ENCODE measurements around the gene TRAF3IP3.
A peak's percentile ranks its signal among the peaks of the same experiment; 100 is the strongest.

The TRAF3IP3 gene

DNA sequence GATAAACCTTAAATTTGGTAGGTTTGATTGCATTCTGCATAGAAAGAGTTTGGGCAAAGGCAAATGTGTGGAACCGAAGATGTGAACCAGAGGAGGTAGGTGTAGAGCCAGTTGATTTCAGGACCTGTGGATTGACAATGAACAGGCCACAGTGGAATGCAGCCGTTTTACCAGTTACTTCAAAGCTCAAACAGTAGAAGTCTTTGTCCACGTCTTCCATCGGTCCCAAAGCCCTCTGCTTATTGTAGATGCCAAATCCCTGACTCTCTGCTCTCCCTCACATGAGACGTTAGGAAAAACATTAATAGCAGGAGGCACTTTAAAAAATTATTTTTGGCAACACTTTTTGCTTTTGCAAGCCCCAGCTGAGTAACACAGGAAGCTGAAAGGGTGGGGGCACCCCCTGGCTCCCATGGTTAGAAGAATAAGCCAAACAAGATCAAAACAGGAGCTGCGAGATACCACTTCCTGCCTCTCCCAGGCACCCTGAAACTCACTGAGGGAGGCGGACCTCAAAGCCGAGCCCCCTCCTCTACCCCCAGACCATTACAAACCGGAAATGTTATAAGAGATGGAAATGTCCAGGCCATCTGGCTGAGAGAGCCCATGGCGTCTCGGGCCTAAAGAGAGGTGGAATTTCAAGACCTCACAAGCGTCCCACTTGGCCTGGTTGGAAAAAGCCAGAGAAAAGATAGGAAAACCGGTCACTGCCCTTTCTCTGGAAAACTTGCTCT, 13.5 kb downstream of the TRAF3IP3 start:
- TF ChIP-seq GATA3 (IDR thresholded peaks at IDR 0.05; ENCODE audit: low read depth, low read length) (no peak), GATA2 (IDR thresholded peaks at IDR 0.05; ENCODE audit: low read depth, low read length) (no peak)

DNA sequence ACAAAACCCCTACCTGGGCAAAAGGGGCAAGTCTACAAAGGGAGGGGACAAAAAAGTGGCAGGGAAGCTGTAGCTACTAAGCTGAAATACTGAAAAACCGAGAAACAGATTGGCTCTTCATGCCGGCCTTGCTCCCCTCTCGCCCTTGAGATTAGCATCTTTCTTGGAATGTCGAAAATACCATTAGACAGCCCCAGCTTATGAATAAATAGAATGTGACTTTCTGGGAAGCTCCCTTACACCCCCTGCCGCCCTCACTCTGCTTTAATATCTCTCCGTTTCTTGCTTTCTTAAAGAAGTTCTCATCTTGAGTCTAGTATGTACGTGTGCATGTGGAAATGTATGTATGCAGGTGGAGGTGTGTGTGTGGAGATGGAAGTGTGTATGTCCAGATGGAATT, 14.1 kb downstream of the TRAF3IP3 start:
- TF ChIP-seq GATA2 (IDR thresholded peaks at IDR 0.05; ENCODE audit: low read depth, low read length) (no peak), GATA3 (IDR thresholded peaks at IDR 0.05; ENCODE audit: low read depth, low read length) (no peak)

DNA sequence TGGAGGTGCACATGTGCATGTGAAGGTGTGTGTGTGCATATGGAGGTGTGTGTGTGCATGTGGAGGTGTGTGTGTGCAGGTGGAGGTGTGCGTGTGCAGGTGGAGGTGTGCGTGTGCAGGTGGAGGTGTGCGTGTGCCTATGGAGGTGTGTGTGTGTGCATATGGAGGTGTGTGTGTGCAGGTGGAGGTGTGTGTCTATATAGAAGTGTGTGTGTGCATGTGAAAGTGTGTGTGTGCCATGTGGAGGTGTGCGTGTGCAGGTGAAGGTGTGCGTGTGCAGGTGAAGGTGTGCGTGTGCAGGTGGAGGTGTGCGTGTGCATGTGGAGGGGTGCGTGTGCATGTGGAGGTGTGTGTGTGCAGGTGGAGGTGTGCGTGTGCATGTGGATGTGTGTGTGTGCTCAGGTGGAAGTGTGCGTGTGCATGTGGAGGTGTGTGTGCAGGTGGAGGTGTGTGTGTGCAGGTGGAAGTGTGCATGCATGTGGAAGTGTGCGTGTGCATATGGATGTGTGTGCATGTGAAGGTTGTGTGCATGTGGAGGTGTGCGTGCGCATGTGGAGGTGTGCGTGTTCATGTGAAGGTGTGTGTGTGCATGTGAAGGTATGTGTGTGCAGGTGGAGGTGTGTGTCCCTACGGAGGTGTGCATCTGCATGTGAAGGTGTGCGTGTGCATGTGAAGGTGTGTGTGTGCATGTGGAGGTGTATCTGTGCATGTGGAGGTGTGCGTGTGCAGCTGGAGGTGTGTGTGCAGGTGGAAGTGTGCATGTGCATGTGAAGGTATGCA, 15.0 kb downstream of the TRAF3IP3 start:
- no peak for TF ChIP-seq GATA2 (IDR thresholded peaks at IDR 0.05; ENCODE audit: low read depth, low read length)
- TF ChIP-seq GATA3 (IDR thresholded peaks at IDR 0.05; ENCODE audit: low read depth, low read length) = no peak

DNA sequence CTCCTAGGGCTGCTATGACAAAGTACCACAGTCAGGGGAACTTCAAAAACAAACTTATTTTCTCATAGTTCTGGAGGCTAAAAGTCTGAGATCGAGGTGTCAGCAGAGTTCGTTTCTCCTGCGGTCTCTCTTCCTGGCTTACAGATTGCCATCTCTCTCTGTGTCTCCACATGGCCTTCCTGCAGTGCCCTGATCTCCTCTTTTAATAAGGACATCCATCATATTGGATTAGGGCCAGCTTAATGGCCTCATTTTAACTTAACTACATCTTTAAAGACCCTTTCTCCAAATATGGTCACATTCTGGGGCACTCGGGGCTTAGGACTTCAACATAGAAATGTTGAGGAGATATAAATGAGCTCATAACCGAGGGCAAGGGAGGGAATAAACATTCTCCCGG, 16.3 kb downstream of the TRAF3IP3 start:
- TF ChIP-seq GATA3 (IDR thresholded peaks at IDR 0.05; ENCODE audit: low read depth, low read length) (peak; percentile 67; the same call in 1 of the 2 replicates), GATA2 (IDR thresholded peaks at IDR 0.05; ENCODE audit: low read depth, low read length) (peak; percentile 95)

DNA sequence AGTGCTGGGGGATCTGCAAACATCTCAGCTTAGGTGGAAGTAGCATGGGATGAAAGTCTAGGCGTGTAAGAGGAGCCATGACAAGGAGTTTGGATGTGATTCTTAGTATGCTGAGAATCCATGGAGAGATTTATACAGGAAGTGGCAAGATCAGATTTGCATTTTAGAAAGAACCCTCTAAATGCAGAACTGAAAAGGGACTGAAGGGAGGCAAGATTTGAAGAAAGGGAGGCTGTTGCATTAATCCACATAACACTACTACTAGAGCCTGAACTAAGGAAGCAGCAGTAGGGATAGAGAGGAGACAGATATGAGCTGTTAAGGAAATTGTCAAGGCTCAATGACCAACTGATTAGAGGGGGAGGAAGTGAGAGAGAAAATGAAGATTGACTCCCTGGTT, 18.7 kb downstream of the TRAF3IP3 start:
- TF ChIP-seq GATA2 (IDR thresholded peaks at IDR 0.05; ENCODE audit: low read depth, low read length) (no peak), GATA3 (IDR thresholded peaks at IDR 0.05; ENCODE audit: low read depth, low read length) (no peak)

DNA sequence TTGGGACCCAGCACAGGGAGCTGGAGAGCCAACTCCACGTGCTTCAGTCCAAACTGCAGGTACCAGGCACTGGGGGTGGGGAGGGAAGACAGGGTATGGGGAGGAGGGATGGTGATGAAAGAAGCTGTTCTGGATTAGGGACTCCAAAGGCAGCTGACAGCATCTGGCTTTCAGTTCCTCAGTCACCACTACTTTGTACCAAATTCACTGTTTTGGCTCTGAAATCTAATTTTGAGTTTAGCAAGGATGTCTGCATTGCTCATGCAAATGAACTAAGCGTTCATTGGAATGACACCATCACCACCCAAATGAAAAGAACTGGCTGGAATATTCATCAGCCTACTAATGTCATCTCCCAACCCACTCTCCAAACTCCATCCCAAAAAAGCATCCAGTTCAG, 19.8 kb downstream of the TRAF3IP3 start:
- TF ChIP-seq GATA3 (IDR thresholded peaks at IDR 0.05; ENCODE audit: low read depth, low read length) (no peak), GATA2 (IDR thresholded peaks at IDR 0.05; ENCODE audit: low read depth, low read length) (no peak)

DNA sequence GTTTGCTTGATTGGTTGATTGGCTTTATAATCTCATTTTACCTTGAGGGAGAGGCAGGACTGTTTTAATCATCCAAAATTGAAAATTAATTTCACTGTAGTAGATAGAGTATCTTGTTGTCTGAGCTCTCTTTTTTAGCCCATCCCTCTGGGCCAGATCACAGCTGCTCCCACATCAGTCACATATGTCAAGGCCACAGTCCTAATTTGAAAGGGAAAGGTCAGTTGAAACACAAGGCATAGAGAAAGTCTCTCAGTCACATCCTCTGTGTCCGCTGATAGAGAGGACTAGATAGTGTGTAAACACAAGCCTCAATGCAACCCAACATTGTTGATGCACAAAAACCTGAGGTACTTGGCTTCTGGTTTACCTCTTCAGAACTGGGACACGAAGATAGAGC, 21.7 kb downstream of the TRAF3IP3 start:
- TF ChIP-seq GATA3 (IDR thresholded peaks at IDR 0.05; ENCODE audit: low read depth, low read length) = no peak
- no peak for TF ChIP-seq GATA2 (IDR thresholded peaks at IDR 0.05; ENCODE audit: low read depth, low read length)

DNA sequence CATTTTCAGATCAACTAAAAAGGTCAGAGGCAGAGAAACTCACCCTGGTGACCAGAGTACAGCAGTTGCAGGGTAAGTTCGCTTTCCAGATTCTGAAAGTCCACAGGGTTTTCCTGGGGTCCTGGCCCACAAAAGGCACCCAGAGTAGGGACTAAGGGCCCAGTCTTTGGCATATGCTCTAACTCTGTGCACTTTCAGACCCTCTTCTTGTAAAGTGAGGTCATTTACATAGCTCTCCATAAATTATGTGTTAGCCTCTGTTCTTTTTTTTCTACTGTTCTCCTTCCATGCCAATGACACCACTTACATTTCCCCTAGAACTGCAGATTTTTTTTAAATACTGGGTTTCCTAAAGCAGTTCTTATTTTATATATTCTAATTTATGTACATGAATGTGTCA, 22.2 kb downstream of the TRAF3IP3 start:
- TF ChIP-seq GATA2 (IDR thresholded peaks at IDR 0.05; ENCODE audit: low read depth, low read length) = no peak
- no peak for TF ChIP-seq GATA3 (IDR thresholded peaks at IDR 0.05; ENCODE audit: low read depth, low read length)

DNA sequence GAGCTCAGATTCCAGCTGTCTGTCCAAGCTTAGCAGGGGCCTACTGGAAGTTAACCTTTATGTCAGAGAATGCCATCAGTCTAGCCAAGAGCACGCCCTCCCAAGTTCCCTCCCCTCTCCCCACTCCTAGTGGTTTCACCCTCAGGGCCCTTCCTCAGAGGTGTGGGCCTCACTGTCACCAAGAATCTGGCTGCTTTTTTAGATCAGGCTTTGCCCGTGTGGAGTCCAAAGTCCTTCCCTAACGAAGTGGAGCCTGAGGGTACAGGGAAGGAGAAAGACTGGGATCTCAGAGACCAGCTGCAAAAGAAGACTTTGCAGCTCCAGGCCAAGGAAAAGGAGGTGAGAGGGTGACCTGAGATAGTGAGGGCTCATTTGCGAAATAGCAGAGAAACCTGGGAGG, 24.4 kb downstream of the TRAF3IP3 start:
- TF ChIP-seq GATA3 (IDR thresholded peaks at IDR 0.05; ENCODE audit: low read depth, low read length) (no peak), GATA2 (IDR thresholded peaks at IDR 0.05; ENCODE audit: low read depth, low read length) (no peak)

DNA sequence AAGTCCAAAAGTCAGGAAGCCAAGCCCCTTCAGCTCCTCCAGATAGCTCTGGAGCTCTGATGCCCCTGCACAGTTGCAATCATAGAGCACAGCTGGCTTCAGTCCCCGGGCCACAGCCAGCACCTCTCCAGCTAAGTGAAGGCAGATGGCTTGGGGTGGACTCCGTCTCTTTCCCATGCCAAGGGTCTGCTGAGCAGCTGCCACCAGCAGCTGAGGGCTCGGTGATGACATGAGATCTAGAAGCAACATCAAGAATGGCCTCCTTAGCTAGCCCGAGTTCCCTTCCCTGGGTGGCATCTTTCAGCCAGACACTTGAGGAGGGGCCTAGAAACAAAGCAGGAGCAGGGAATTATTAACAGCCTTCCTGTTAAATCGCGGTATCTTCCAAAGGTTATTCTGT, 27.5 kb downstream of the TRAF3IP3 start:
- TF ChIP-seq GATA3 (IDR thresholded peaks at IDR 0.05; ENCODE audit: low read depth, low read length) = no peak
- no peak for TF ChIP-seq GATA2 (IDR thresholded peaks at IDR 0.05; ENCODE audit: low read depth, low read length)

DNA sequence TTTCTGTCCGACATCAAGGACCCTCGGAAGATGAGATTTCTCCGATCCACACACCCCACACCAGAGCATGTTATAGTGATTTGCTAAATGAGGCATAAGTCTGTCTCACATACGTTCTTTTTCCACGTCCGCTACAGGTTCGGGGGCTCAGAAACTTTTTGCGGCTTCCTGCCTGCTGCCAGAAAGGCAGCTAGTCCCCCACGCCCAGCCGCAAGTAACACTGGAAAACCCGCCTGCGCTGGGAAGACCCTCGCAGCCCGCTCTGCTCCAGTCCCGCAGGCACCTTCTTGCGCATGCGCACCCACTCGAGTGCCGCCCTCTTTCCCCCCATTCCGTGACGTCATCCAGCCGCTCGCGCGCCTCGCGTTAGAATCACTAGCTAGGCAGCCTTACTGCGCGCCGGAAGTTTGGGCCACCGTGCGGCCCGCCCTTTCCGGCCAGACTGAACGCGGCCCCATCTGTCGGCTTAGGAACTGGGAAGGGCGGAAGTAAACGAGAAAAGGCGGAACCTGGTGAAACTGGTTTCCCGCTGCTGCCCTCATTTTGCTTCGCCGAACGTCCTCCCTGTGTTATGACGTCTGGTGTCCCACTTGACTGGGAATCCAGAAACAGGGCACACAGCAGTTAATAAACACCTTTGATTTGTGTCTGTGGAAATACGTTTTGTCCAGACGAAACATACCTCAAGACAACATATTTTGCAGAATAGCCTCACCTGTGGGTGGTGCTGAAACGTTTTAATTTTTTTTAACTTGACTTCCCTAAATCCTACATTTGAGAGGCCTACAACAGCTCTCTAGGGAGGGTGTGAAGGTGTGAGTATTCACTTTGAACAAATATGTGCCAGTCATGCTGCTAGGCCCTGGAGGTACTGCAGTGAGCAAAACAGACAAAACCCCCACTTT, 28.7 kb downstream of the TRAF3IP3 start, which contains the start of gene C1orf74:
TSS of gene C1orf74 (minus strand) at position 295 of the 905 bp plus-strand sequence. CDS start 925 bp downstream, outside the sequence.
- TF ChIP-seq GATA3 (IDR thresholded peaks at IDR 0.05; ENCODE audit: low read depth, low read length) = no peak
- no peak for TF ChIP-seq GATA2 (IDR thresholded peaks at IDR 0.05; ENCODE audit: low read depth, low read length)

DNA sequence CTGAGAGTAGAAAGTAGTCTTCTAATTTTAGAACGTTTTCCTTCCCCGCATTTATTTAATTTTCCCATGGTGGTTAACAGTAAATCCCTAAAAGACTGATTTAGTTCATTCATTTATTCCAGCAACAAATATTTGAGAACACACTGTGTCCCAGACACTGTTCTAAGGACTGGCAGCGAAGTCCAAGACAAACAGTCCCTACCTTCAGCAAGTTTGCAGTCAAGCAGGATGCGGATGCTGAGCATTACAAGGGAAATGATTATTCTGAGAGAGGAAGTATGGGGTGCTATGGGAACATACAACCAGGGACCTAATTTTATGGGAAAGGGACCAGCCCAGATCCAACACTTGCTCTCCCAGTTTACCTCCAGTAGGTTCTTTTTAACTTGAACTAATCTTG, 29.7 kb downstream of the TRAF3IP3 start:
- no peak for TF ChIP-seq GATA2 (IDR thresholded peaks at IDR 0.05; ENCODE audit: low read depth, low read length)
- TF ChIP-seq GATA3 (IDR thresholded peaks at IDR 0.05; ENCODE audit: low read depth, low read length) = no peak

DNA sequence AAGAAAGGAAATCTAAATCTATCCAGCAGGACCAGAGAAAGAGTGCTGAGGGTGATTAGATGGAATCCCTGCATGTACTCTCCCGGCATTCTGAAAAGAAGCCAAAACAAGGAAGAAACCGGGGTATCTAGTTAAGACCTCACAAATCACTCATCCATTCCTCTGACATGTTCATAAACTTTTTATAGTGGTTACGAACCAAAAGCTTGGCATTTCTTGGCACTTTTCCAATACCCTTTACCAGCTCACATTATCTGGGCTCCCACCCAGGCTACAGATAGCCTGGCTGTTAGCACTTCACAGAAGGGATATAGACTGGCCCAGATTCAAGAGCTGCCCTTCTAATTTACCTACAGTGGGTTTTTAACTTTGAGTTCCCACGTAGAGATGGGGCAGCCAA, 30.3 kb downstream of the TRAF3IP3 start:
- TF ChIP-seq GATA3 (IDR thresholded peaks at IDR 0.05; ENCODE audit: low read depth, low read length) (no peak), GATA2 (IDR thresholded peaks at IDR 0.05; ENCODE audit: low read depth, low read length) (no peak)

DNA sequence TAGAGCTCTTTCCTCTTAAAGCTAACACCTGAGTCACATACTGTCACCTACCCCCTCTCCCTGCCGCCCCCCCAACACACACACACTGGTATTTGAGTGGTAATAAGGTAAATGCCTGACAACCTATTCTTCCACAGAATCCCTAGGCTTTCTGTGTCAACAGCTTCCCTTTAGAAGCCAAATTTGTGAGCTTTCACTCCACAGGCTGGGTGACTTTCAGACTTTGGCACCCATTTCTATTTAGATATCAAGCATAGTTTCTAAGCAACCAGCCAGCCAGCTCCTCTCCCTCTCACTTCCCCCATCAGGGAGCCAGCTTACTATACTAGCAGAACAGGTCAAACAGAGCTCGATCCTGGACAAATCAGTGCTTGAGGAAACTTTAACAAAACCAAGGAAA, 31.7 kb downstream of the TRAF3IP3 start:
- no peak for TF ChIP-seq GATA2 (IDR thresholded peaks at IDR 0.05; ENCODE audit: low read depth, low read length)
- no peak for TF ChIP-seq GATA3 (IDR thresholded peaks at IDR 0.05; ENCODE audit: low read depth, low read length)

Data from SH-SY5Y (cell line).